Esophagus mucosa (tissue), 1 donor: ENCODE results near the gene GOLGA1. TPM values are rescaled to one million over a fixed set of nuclear protein-coding genes. Genes with fewer than 3 reads are reported as not detected.

Experiments
- ATAC-seq: fragments of 200-7000 bp; cut with Tn5 transposase; one replicate; pipeline ENCODE4 v1.9.1; 2020
- total RNA-seq: library from RNA; stranded (reverse); gene quantifications from one replicate; pipeline ENCODE4 v1.2.4, GENCODE V29; 2023
- donor health status: DM: yes; HTN: yes; CAD: no.

GOLGA1 gene
- total RNA-seq, 1 donor from 2014 or later: 17.6 TPM

DNA sequence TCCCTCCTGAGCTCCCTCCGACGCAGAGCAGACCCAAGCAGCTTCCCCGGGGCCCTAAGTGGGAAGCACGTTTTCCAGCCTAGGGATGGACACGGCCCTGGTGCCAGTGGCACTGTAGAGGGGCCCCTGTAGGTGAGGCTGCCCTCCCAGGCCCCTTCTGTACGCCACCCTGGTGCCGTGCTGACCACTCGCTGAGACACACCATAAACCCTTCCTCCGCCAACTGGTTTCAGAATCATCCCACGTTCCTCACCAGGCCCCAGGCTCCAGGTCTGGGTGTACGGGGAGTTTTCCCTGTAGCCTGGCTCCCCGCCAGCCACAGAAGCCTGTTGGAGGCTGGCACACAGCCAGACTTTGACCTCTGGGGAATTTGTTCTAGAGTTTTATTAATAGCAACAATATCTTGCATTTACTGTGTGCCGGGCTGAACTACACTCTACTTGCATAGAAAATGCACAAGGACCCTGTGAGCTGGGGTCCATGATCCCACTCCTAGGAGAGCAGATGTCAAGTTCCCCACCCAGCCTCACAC is 105.8 kb downstream of the GOLGA1 start:
- peak; percentile 20 for ATAC-seq

DNA sequence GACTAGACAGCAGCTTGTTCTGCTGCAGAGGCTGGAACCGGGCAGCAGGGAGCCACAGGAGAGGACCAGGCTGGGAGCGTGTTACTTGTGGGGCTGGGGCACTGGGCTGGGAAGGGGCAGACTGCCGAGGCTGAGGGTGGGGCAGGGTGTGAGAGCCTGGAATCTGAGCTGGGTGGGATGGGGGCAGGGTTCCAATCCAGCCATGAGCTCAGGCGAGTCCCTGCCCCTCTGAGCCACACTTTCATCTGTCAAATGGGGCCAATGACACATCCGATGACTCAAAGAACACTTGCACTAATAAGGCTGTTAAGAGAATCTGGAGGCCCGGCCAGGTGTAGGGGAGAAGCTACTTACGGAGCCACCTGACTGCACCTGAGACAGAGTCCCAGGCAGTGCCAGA is 106.3 kb downstream of the GOLGA1 start:
- peak; percentile 95 for ATAC-seq

DNA sequence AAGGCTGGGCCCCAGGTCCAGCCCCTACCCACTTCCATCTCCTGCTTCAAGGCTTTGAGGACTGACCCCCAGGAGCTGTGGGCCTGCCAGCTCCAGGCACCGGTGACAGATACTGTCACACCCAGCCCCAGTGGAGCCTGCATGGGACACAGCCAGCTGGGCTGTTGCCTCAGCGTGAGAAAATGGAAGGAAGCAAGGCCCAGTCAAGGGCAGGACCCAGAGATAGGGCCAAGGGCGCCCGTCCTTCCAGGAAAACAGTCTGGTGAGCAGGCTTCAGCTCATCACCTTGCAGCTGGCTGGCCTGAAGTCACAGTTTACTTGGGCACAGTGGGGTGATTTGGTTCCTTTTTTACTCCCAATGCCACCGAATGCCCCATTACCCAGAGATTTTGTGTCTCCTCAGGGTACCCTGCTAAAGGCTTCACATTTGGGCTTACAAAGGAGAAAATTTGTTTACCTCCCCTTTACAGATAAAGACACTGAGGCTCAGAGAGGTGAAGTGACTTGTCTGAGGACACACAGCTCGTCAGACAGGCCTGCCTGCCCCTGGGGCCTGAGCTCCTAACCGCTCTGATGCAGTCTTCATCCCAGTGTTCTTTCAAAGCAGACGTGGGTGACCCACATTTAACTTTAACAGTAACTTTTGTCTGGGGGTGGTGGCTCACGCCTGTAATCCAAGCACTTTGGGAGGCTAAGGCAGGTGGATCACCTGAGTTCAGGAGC is 109.1 kb downstream of the GOLGA1 start:
- peak; percentile 14 for ATAC-seq

DNA sequence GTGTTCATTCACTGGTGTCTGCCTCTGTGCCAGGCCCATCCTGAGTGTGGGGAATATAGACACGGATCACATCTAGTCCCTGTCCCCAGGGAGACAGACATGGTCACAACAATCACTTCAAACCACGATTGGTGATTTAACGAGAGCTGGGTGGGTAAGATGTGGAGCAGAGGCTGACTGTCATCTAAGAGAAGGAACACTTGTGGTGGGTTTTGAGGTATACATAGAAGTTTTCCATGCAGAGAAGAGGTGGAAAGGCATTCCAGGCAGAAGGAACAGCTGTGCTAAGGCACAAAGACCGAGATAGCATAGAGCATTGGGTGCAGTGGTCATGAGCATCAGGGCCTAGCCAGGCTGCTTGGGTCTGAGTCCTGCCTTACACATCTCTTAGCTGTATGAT is 110.3 kb downstream of the GOLGA1 start:
- ATAC-seq: no peak

DNA sequence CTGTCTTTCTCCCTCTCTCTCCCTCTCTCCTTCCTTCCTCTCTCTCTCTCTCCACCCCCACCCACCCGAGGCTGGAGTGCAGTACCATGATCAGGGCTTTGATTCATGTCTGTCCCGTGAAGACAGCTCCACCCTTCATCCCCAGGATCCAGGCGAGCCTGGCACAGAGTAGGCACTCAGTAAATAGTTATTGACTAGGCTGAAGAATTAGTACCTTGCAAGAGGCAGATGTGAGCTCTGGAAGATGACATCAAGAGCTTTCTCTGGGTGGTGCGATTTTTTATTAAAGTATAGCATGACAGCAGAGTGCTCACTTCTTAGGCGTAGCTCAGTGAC is 111.6 kb downstream of the GOLGA1 start:
- ATAC-seq: no peak

DNA sequence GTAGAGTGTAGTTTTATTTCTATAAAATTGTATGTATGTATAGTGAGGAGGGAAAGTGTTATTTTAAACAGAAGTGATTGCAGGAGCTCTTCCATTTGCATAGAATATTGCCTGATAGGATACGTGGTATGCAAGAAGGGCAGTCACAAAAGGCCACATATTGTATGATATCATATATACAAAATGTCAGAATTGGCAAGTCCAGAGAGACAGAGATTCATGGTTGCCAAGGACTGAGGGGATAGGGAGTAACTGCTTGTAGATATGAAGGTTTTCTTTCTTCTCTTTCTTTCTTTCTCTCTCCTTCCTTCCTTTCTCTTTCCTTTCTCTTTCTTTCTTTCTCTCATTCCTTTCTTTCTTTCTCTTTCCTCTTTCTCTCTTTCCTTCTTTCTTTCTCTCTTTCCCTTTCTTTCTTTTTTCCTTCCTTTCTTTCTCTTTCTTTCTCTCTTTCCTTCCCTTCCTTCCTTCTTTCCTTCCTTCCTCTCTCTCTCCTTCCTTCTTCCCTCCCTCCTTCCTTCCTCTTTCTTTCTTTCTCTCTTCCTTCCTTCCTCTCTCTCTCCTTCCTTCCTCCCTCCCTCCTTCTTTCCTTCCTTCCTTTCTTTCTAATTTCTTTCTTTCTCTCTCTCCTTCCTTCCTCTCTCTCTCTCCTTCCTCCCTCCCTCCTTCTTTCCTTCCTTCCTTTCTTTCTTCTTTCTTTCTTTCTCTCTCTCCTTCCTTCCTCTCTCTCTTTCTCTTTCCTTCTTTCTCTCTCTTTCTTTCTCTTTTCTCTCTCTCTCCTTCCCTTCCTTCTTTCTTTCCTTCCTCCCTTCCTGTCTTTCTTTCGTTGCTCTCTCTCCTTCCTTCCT is 112.2 kb downstream of the GOLGA1 start:
- no peak for ATAC-seq

Other genes starting within 250 kb of the GOLGA1 start
- gene NR6A1, start 169.8 kb downstream of the GOLGA1 start, total RNA-seq: 1.7 TPM
- 12.3 TPM for gene OLFML2A, start 163.9 kb downstream of the GOLGA1 start, total RNA-seq
- gene WDR38, start 87.6 kb downstream of the GOLGA1 start, total RNA-seq: not detected
- 1,741 TPM for gene RPL35, start 79.1 kb downstream of the GOLGA1 start, total RNA-seq
- 59.3 TPM for gene ARPC5L, start 79.0 kb downstream of the GOLGA1 start, total RNA-seq
- gene SCAI, start 202.4 kb upstream of the GOLGA1 start, total RNA-seq: 3.0 TPM
- 38.8 TPM for gene PPP6C, start 248.7 kb upstream of the GOLGA1 start, total RNA-seq